Measurements from ENCODE around the gene SIGLEC9. TPM values are rescaled to one million over a fixed set of nuclear protein-coding genes. Genes with fewer than 3 reads are reported as not detected.

Gene SIGLEC9
- total and polyA plus RNA-seq, 2 of the 8 experiments (the other 6 are each of a cell fraction or from before 2014, with no cell fraction given): not detected

GRCh38 chr19:51083783-51084182 lies 40.9 kb upstream of the SIGLEC9 start (continued):
- no peak for TF ChIP-seq CTCF (IDR thresholded peaks at IDR 0.05; ENCODE audit: control extremely low read depth in 1 of 3, insufficient read depth in 1 of 3, low read depth in 1 of 3, low read length in 3 of 3)

Measured in H1 (cell line).